GM19351 (cell line): ENCODE results near the gene ITPR3.
"Not testable (repeated sequence)": the region's sequence is repeated elsewhere in the genome, so short reads cannot be mapped to it uniquely, and the experiment has no call there.

ENCODE experiments used
- ATAC-seq: cut with Tn5 transposase; IDR thresholded peaks from one replicate; pipeline ENCODE4 v1.9.1; 2021; ENCODE audit warnings: mild to moderate bottlenecking, moderate library complexity; ENCODE audit not compliant: unreplicated experiment

The ITPR3 gene

GRCh38 chr6:33590531-33591198, 30.5 kb upstream of the ITPR3 start:
- no peak for ATAC-seq

DNA sequence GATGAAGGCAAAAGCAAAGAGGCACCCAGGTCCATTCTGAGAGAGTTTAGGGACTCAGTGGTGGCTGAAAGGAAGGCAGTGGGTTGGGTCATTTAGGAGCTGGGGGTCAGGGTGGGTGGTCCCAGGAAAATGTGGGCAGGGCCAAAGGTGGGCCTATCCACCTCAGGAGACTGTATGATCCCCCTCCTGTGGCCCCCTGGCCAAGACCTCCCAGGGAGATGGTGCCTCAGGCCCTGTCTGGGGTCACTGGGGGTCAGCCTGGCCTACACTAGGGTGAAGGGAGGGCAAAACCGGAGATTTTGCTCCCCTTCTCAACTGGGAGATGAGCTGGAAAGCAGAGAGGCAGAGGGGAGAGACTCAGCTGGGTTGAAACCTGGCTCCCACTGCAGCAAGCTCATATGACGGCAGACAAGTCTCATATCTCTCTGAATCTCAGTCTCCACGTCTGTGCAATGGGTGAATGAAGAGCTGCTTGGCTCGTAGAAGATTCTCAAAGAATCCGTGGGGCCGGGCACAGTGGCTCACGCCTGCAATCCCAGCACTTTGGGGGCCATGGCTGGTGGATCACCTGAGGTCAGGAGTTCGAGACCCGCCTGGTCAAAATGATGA, 29.6 kb upstream of the ITPR3 start:
- no peak for ATAC-seq

DNA sequence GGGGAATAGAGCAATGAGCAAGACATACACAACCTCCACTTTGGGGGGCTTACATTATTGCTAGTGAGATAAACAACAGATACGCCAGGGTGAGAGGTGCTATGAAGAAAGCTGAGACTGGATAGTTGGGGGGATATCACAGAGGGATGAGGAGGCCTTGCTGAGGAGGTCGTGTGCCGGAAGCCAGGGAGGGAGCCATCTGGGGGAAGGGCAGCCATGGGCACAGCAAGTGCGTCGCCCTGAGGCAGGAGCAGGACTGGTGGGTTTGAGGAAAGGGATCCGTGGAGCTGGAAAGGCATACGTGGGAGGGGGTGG, 28.9 kb upstream of the ITPR3 start:
- no peak for ATAC-seq

GRCh38 chr6:33592595-33593413, 28.3 kb upstream of the ITPR3 start:
- ATAC-seq: peak; percentile 50

DNA sequence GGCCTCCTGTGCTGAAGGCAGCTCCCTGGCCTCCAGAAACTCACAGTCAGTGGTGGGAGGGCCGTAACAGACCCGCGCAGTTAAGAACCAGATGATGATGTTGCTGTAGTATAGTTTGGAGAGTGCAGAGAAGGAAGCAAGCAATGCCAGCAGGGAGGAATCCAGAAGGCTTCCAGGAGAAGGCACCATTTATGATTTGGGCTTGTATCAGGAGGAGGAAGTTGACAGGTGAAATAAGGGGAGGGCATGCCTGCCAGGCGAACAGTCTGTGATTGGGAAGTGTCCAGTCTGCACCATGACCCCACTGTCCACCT, 27.8 kb upstream of the ITPR3 start:
- no peak for ATAC-seq

GRCh38 chr6:33595001-33595846, 25.9 kb upstream of the ITPR3 start:
- ATAC-seq: no peak

DNA sequence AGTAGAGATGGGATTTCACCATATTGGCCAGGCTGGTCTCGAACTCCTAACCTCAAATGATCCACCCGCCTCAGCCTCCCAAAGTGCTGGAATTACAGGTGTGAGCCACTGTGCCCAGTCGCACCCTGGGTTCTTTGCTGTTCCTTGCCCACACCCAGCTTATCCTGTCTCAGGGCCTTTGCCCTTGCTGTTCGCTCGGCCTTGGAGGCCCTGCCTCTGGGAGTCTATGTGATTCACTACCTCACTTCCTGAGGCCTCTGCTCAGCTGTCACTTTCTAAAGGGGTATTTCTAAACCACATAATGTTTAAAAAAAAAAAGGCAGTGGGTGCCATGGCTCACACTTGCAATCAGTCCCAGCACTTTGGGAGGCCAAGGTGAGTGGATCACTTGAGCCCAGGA, 24.2 kb upstream of the ITPR3 start:
- not testable (repeated sequence) for ATAC-seq

GRCh38 chr6:33597551-33598322, 23.4 kb upstream of the ITPR3 start:
- ATAC-seq: no peak

DNA sequence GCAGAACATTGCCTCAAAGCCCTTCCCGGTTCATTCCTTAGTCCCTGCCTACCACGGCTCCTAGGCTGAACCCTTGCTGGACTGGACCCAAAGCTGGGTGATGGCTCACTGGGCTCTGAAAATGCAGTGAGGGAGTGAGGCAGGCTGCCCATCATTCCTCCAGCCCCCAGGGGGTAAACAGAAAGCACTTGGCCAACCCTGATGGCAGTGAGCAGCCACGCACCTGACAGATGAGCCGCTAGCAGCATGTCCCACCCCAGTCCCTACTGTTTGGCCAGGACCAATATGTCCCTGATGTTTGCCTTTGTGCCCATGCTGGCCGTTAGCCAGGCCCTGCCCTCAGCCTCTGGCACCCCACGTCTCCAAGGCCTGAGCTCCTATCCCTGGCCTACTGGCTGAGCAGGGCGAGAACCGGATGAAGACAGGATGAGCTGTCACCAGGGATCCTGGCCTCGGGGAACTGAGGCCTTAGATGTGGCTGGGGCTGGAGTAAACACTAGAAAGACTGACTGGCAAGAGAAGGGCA, 21.6 kb upstream of the ITPR3 start:
- ATAC-seq: no peak

DNA sequence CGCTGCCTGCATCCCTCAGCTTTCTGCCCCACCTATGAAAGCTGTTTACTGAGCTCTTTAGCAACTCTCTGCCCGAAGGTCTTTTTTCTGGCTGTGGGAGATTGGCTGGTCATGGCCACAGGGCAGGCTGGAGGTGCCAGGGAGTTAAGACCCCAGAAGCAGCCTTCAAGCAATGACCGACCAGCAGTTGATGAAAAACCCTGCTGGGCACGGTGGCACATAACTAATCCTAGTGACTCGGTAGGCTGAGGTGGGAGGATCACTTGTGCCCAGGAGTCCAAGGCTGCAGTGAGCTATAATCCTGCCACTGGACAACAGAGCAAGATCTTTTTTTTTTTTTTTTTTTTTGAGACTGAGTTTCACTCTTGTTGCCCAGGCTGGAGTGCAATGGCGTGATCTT, 20.4 kb upstream of the ITPR3 start:
- no peak for ATAC-seq

GRCh38 chr6:33602180-33602579, 18.9 kb upstream of the ITPR3 start:
- ATAC-seq: no peak

- no peak for ATAC-seq
Measured at GRCh38 chr6:33604941-33605854, 15.9 kb upstream of the ITPR3 start.

DNA sequence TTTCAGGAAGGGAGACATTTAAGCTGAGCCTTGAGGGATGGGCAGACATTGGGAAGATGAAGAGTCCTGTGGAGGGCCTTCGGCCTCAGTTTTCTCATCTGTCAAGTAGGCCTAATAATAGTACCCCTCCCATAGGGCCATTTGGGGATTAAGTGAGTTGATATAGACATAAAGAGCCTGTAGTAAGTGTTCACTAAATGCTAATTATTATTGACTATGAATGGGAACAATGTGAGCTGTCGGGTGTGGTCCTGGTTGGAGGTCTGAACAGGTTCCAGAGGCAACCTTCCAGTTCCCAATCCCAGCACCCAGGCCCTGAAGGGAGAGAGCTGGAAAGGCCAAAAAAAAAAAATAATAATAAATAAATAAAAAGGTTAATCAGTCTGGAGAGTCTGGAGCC, 14.5 kb upstream of the ITPR3 start:
- no peak for ATAC-seq

- no peak for ATAC-seq
Measured at GRCh38 chr6:33607126-33607783, 13.9 kb upstream of the ITPR3 start.

GRCh38 chr6:33607784-33608161, 13.3 kb upstream of the ITPR3 start:
- no peak for ATAC-seq

DNA sequence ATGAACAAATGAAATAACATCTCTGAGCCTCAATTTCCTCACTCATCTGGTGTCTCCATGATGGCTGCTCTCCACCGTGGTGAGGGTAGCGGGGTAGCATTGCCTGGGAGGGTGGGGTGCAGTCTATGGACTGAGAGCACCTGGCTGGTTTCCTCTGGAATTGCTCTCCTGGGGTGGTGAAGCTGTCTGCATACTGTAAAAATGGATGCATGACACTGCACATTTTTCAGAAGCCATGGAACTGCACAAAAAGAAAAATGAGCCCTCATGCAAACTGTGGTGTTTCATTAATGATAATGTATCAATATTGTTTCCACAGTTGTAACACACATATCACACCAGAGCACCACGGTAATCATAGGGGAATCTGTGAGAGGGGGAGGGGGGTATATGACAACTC, 12.1 kb upstream of the ITPR3 start:
- no peak for ATAC-seq

DNA sequence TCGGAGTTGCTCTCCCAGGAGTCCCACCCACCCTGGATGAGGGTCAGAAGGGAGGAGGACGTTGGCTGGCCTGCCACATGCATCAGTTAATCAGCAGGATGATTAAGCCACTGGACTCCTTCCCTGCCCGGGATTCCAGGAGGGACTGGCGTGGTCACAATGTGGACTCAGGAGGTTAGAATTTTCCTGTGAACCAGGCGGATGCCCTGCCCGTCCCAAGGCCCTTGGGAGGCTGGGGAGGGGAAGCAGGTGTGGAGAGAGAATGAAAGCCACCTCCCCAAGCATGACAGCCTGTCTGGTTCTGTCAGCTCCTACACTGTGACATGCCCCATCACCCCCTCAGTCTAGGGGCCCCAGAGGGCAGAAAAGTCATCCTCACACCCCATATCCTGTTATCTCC, 11.6 kb upstream of the ITPR3 start:
- ATAC-seq: no peak

DNA sequence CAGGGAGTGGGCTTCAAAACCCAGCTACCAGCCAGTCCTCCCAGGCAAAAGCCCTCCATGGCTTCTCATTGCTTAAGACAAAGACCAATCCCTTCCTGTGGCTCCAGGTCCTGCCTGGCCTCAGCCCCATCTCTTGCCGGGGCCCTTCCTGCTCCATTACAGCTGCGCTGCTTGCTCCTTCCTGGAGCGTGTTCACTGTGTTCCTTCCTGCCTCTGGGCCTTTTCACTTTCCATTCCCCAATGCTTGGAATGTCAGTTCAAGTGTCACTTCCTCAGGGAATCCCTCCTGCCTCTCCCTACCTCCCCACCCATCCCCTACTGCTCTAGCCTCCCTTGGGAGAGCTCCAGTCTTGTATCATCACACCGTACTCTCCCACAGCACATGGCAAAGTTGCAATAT, 11.1 kb upstream of the ITPR3 start:
- ATAC-seq: no peak
